ENCODE measurements around the gene NELL1. TPM values are rescaled to one million over a fixed set of nuclear protein-coding genes. Genes with fewer than 3 reads are reported as not detected.

The NELL1 gene
- total RNA-seq, 2 donors from 2014 or later, result not detected

- 36 to 56% methylated on average over 4 of the region's 4 CpGs for WGBS, 2 donors
- DNase-seq, result no peak
- Histone ChIP-seq H3K36me3 (replicated peaks in 1 of 2; ENCODE audit: insufficient read depth in 1 of 2, low read depth in 2 of 2) (no peaks in the 10 kb centered on the region), H3K27ac (no peak overlapping the region), H3K4me3 (no peak overlapping the region), H3K4me1 (no peaks in the 10 kb centered on the region), H3K9me3 (no peaks in the 10 kb centered on the region), H3K27me3 (no peaks in the 10 kb centered on the region)
- intact Hi-C loops (cut with DNase I), result no loop called here
- no peak for ATAC-seq
- no peak for TF ChIP-seq CTCF (IDR thresholded peaks at IDR 0.05)
These were observed 43.1 kb upstream of the NELL1 start for GRCh38 chr11:20626279-20626678.

GRCh38 chr11:20627026-20627425 is 42.4 kb upstream of the NELL1 start:
- Histone ChIP-seq H3K27me3 (no peaks in the 10 kb centered on the region), H3K4me1 (no peaks in the 10 kb centered on the region), H3K27ac (no peak overlapping the region), H3K9me3 (no peaks in the 10 kb centered on the region), H3K36me3 (replicated peaks in 1 of 2; ENCODE audit: insufficient read depth in 1 of 2, low read depth in 2 of 2) (no peaks in the 10 kb centered on the region), H3K4me3 (no peak overlapping the region)
- 54 to 61% methylated on average over 3 of the region's 3 CpGs for WGBS, 2 donors
- intact Hi-C loops (cut with DNase I), result no loop called here
- DNase-seq (no peak), ATAC-seq (no peak)
- TF ChIP-seq CTCF (IDR thresholded peaks at IDR 0.05) (no peak), POLR2A (IDR thresholded peaks at IDR 0.05) (no peak)

DNA sequence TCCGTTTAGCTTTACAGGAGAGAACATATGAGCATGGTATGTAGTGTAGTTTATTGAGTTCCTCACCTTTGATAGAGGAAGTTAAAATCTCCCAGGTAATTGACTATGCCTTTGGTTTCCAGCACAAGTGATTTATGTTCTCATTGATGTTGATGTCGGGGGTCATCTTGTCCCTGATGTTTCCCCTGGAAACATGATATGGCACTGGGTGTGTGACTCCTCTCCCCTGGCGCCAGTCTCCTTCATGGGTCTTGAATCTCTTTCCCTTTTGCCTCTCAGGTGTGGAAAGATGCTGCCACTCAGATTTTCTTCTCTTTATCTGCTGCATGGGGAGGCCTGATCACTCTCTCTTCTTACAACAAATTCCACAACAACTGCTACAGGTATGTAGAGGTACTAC is 41.7 kb upstream of the NELL1 start:
- intact Hi-C loops (cut with DNase I), result no loop called here
- no peaks in the 10 kb centered on the region for H3K9me3 ChIP-seq
- 28 to 41% methylated on average over 3 of the region's 3 CpGs for WGBS, 2 donors
- no peaks in the 10 kb centered on the region for H3K27me3 ChIP-seq
- H3K4me3 ChIP-seq, result no peak overlapping the region
- H3K27ac ChIP-seq, result no peak overlapping the region
- no peaks in the 10 kb centered on the region for H3K36me3 ChIP-seq (replicated peaks in 1 of 2; ENCODE audit: insufficient read depth in 1 of 2, low read depth in 2 of 2)
- DNase-seq, result no peak
- ATAC-seq, result no peak
- TF ChIP-seq CTCF (IDR thresholded peaks at IDR 0.05) (no peak), POLR2A (IDR thresholded peaks at IDR 0.05) (no peak)
- H3K4me1 ChIP-seq, result no peaks in the 10 kb centered on the region

GRCh38 chr11:20631519-20632168 is 37.7 kb upstream of the NELL1 start:
- no peak for ATAC-seq
- WGBS, 2 donors, result 74 to 76% methylated on average over 5 of the region's 5 CpGs
- TF ChIP-seq POLR2A (IDR thresholded peaks at IDR 0.05) (no peak), CTCF (IDR thresholded peaks at IDR 0.05) (no peak)

GRCh38 chr11:20632169-20632532 is 37.2 kb upstream of the NELL1 start:
- H3K27me3 ChIP-seq, result no peaks in the 10 kb centered on the region
- ATAC-seq, result no peak
- DNase-seq, result no peak
- 15 to 26% methylated on average over 1 of the region's 1 CpG for WGBS, 2 donors
- intact Hi-C loops (cut with DNase I), result no loop called here
- no peak overlapping the region for H3K27ac ChIP-seq
- no peak overlapping the region for H3K4me3 ChIP-seq
- H3K36me3 ChIP-seq (replicated peaks in 1 of 2; ENCODE audit: insufficient read depth in 1 of 2, low read depth in 2 of 2), result no peaks in the 10 kb centered on the region
- no peaks in the 10 kb centered on the region for H3K4me1 ChIP-seq
- H3K9me3 ChIP-seq, result no peaks in the 10 kb centered on the region
- TF ChIP-seq CTCF (IDR thresholded peaks at IDR 0.05) (no peak), POLR2A (IDR thresholded peaks at IDR 0.05) (no peak)

More at GRCh38 chr11:20631519-20632168, 37.7 kb upstream of the NELL1 start:
- no peaks in the 10 kb centered on the region for H3K27me3 ChIP-seq
- no peak overlapping the region for H3K4me3 ChIP-seq
- no peaks in the 10 kb centered on the region for H3K36me3 ChIP-seq (replicated peaks in 1 of 2; ENCODE audit: insufficient read depth in 1 of 2, low read depth in 2 of 2)
- H3K27ac ChIP-seq, result no peak overlapping the region
- intact Hi-C loops (cut with DNase I), result no loop called here
- no peaks in the 10 kb centered on the region for H3K9me3 ChIP-seq
- no peaks in the 10 kb centered on the region for H3K4me1 ChIP-seq
- DNase-seq, result no peak

Data from body of pancreas (tissue), 4 donors.